ENCODE measurements around the gene CAMK1D. TPM values are rescaled to one million over a fixed set of nuclear protein-coding genes. Genes with fewer than 3 reads are reported as not detected.

CAMK1D gene
- total RNA-seq, 6 experiments from 2014 or later: 0.34 to 1.4 (median 0.43) TPM

GRCh38 chr10:12605580-12606405 lies 256.4 kb downstream of the CAMK1D start:
- Mint-ChIP-seq H3K4me3 (peak overlapping the region; percentile 71), H3K27me3 (ENCODE audit: insufficient read depth) (peaks cover 9% of the 10 kb centered on the region; the same call in 1 of the 2 replicates), H3K27ac (no peak overlapping the region; the same call in 1 of the 2 replicates), H3K4me1 (ENCODE audit: low read depth) (peaks cover 6% of the 10 kb centered on the region), H3K9me3 (peaks cover 5% of the 10 kb centered on the region; the same call in 1 of the 2 replicates), H3K36me3 (ENCODE audit: low read depth) (no peaks in the 10 kb centered on the region; the same call in 1 of the 2 replicates)
- TF ChIP-seq, protein P1, sequence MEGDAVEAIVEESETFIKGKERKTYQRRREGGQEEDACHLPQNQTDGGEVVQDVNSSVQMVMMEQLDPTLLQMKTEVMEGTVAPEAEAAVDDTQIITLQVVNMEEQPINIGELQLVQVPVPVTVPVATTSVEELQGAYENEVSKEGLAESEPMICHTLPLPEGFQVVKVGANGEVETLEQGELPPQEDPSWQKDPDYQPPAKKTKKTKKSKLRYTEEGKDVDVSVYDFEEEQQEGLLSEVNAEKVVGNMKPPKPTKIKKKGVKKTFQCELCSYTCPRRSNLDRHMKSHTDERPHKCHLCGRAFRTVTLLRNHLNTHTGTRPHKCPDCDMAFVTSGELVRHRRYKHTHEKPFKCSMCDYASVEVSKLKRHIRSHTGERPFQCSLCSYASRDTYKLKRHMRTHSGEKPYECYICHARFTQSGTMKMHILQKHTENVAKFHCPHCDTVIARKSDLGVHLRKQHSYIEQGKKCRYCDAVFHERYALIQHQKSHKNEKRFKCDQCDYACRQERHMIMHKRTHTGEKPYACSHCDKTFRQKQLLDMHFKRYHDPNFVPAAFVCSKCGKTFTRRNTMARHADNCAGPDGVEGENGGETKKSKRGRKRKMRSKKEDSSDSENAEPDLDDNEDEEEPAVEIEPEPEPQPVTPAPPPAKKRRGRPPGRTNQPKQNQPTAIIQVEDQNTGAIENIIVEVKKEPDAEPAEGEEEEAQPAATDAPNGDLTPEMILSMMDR (IDR thresholded peaks at IDR 0.05): no peak
- DNase-seq: peak; percentile 32

GRCh38 chr10:12606461-12606860 lies 257.1 kb downstream of the CAMK1D start:
- Mint-ChIP-seq H3K4me1 (ENCODE audit: low read depth) (peaks cover 6% of the 10 kb centered on the region), H3K36me3 (ENCODE audit: low read depth) (no peaks in the 10 kb centered on the region; the same call in 1 of the 2 replicates), H3K27me3 (ENCODE audit: insufficient read depth) (peaks cover 9% of the 10 kb centered on the region; the same call in 1 of the 2 replicates), H3K4me3 (no peak overlapping the region; the same call in 1 of the 2 replicates), H3K27ac (no peak overlapping the region), H3K9me3 (peaks cover 5% of the 10 kb centered on the region; the same call in 1 of the 2 replicates)
- TF ChIP-seq, protein P1 (IDR thresholded peaks at IDR 0.05): no peak
- DNase-seq: no peak

DNA sequence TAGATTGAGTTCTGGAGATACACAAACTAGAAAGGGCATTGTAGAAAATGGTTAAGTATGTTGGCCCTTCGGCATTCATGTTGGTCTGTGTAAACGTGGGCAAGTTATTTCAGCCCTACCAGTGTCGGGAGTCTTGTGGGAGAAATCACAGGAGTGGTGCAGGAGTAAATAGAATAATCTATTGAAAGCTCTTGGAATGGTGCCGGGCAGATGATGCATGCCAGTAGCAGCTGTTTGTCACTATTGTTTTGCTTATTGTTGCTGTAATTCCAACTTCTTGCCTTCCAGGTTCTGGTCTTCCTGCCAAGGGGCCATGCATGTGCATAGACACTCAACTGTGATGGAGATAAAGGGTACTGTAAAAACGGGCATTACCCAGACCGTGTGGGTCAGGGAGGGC lies 259.4 kb downstream of the CAMK1D start:
- TF ChIP-seq, protein P1 (IDR thresholded peaks at IDR 0.05): no peak
- H3K27ac Mint-ChIP-seq: no peak overlapping the region
- H3K4me3 Mint-ChIP-seq: no peak overlapping the region
- no peaks in the 10 kb centered on the region; the same call in 1 of the 2 replicates for H3K36me3 Mint-ChIP-seq (ENCODE audit: low read depth)
- H3K9me3 Mint-ChIP-seq: peaks cover 5% of the 10 kb centered on the region; the same call in 1 of the 2 replicates
- H3K27me3 Mint-ChIP-seq (ENCODE audit: insufficient read depth): peaks cover 9% of the 10 kb centered on the region; the same call in 1 of the 2 replicates
- DNase-seq: no peak
- peaks cover 6% of the 10 kb centered on the region for H3K4me1 Mint-ChIP-seq (ENCODE audit: low read depth)

DNA sequence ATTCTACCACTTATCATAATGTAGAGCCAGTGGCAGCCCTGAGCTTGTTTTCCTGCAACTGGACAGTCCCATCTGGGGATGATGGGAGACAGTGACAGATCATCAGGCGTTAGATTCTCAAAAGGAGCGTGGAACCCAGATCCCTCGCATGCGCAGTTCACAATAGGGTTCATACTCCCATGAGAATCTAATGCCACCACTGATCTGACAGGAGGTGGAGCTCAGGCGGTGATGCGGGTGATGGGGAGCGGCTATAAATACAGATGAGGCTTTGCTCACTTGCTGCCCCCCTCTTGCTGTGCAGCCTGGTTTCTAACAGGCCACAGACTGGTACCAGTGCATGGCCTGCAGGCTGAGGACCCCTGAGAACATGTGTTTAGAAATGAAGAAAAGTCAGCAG lies 260.1 kb downstream of the CAMK1D start:
- Mint-ChIP-seq H3K9me3 (peaks cover 5% of the 10 kb centered on the region; the same call in 1 of the 2 replicates), H3K4me1 (ENCODE audit: low read depth) (peaks cover 6% of the 10 kb centered on the region), H3K27me3 (ENCODE audit: insufficient read depth) (peaks cover 9% of the 10 kb centered on the region; the same call in 1 of the 2 replicates), H3K27ac (no peak overlapping the region), H3K4me3 (no peak overlapping the region), H3K36me3 (ENCODE audit: low read depth) (no peaks in the 10 kb centered on the region)
- DNase-seq: no peak
- TF ChIP-seq, protein P1 (IDR thresholded peaks at IDR 0.05): no peak

DNA sequence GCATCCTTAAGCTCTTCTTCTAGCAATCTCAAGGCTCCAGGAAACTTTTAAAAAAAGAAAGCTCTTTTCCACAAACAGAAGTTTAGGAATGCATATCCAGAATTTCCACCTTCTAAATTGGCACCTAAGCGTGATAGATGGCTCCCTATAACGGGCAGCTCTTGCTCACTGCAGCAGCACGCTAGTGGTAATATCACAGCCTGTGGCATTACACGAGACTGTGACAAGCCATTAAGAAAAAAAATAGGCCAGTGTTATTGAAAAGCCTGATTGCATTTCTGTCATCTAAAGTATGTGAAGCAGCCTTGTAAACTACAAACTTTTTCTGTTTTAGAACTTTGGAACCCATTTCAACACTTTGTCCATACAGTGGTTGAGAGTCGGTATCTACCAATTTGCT lies 263.8 kb downstream of the CAMK1D start:
- Mint-ChIP-seq H3K36me3 (ENCODE audit: low read depth) (no peaks in the 10 kb centered on the region), H3K9me3 (peaks cover 5% of the 10 kb centered on the region; the same call in 1 of the 2 replicates), H3K27ac (no peak overlapping the region), H3K4me1 (ENCODE audit: low read depth) (no peaks in the 10 kb centered on the region), H3K4me3 (no peak overlapping the region), H3K27me3 (ENCODE audit: insufficient read depth) (peaks cover 7% of the 10 kb centered on the region)
- TF ChIP-seq, protein P1 (IDR thresholded peaks at IDR 0.05): no peak
- no peak for DNase-seq
